GM18868 (cell line): Measurements from ENCODE around the gene C1orf35.
"Not testable (repeated sequence)": the region's sequence is repeated elsewhere in the genome, so short reads cannot be mapped to it uniquely, and the experiment has no call there.

Experiments used
- ATAC-seq: cut with Tn5 transposase; IDR thresholded peaks from one replicate; pipeline ENCODE4 v1.9.1; 2021; ENCODE audit warnings: mild to moderate bottlenecking, moderate library complexity; ENCODE audit not compliant: unreplicated experiment

The C1orf35 gene

GRCh38 chr1:228142701-228143136 lies 39.6 kb upstream of the C1orf35 start:
- no peak for ATAC-seq

- ATAC-seq = no peak
Measured at GRCh38 chr1:228142155-228142691, 39.1 kb upstream of the C1orf35 start.

GRCh38 chr1:228141226-228142044 lies 38.3 kb upstream of the C1orf35 start:
- ATAC-seq = no peak

- no peak for ATAC-seq
Measured at GRCh38 chr1:228140724-228141225, 37.6 kb upstream of the C1orf35 start.

- peak; percentile 90 for ATAC-seq
Measured at GRCh38 chr1:228139931-228140723, 37.0 kb upstream of the C1orf35 start, which contains the start of gene GUK1. Gene GUK1, plus strand, starts transcription at chr1:228140279. Its CDS starts 24 bp downstream, at chr1:228140303.

GRCh38 chr1:228139406-228139930 lies 36.3 kb upstream of the C1orf35 start:
- ATAC-seq = no peak

GRCh38 chr1:228136901-228137300 lies 33.8 kb upstream of the C1orf35 start:
- no peak for ATAC-seq

- no peak for ATAC-seq
Measured at GRCh38 chr1:228134591-228134990, 31.5 kb upstream of the C1orf35 start.

GRCh38 chr1:228131766-228132165 lies 28.6 kb upstream of the C1orf35 start:
- no peak for ATAC-seq

GRCh38 chr1:228125185-228125584 lies 22.1 kb upstream of the C1orf35 start:
- ATAC-seq = no peak

GRCh38 chr1:228123505-228123904 lies 20.4 kb upstream of the C1orf35 start:
- no peak for ATAC-seq

GRCh38 chr1:228122921-228123441 lies 19.9 kb upstream of the C1orf35 start:
- ATAC-seq = no peak

- ATAC-seq = no peak
Measured at GRCh38 chr1:228120857-228121489, 17.8 kb upstream of the C1orf35 start.

- ATAC-seq = no peak
Measured at GRCh38 chr1:228120351-228120750, 17.2 kb upstream of the C1orf35 start.

- ATAC-seq = no peak
Measured at GRCh38 chr1:228118040-228118439, 14.9 kb upstream of the C1orf35 start.

GRCh38 chr1:228117335-228117734 lies 14.2 kb upstream of the C1orf35 start:
- no peak for ATAC-seq

- no peak for ATAC-seq
Measured at GRCh38 chr1:228114827-228115226, 11.7 kb upstream of the C1orf35 start.

GRCh38 chr1:228112617-228113016 lies 9.5 kb upstream of the C1orf35 start:
- no peak for ATAC-seq

GRCh38 chr1:228112167-228112566 lies 9.0 kb upstream of the C1orf35 start:
- no peak for ATAC-seq

GRCh38 chr1:228111315-228111714 lies 8.2 kb upstream of the C1orf35 start:
- ATAC-seq = not testable (repeated sequence)
